NCI-H526 (cell line): ENCODE results near the gene TTC22.

Source experiments
- DNase-seq, 2 experiments: peaks; one replicate each; lab custom pipeline; 2025; lab: John Stamatoyannopoulos, UW

TTC22 gene

GRCh38 chr1:54834007-54834541 lies 33.0 kb upstream of the TTC22 start:
- DNase-seq, result no peak

- DNase-seq, result no peak
Observed at GRCh38 chr1:54833121-54833520, 32.0 kb upstream of the TTC22 start.

- DNase-seq, result no peak
Observed at GRCh38 chr1:54826226-54826816, 25.2 kb upstream of the TTC22 start.

GRCh38 chr1:54825696-54826095 lies 24.6 kb upstream of the TTC22 start:
- DNase-seq, result no peak

GRCh38 chr1:54823670-54824069 lies 22.5 kb upstream of the TTC22 start:
- no peak for DNase-seq

GRCh38 chr1:54819733-54820132 lies 18.6 kb upstream of the TTC22 start:
- DNase-seq, result no peak

GRCh38 chr1:54819195-54819536 lies 18.0 kb upstream of the TTC22 start:
- DNase-seq, result no peak

GRCh38 chr1:54818461-54819194 lies 17.5 kb upstream of the TTC22 start:
- DNase-seq, result no peak

GRCh38 chr1:54816951-54817350 lies 15.8 kb upstream of the TTC22 start:
- DNase-seq, result no peak

GRCh38 chr1:54816130-54816529 lies 15.0 kb upstream of the TTC22 start:
- no peak for DNase-seq

GRCh38 chr1:54815086-54815876 lies 14.2 kb upstream of the TTC22 start:
- DNase-seq, result no peak

GRCh38 chr1:54814571-54814970 lies 13.4 kb upstream of the TTC22 start:
- no peak for DNase-seq

- DNase-seq, result no peak
Observed at GRCh38 chr1:54814126-54814498, 13.0 kb upstream of the TTC22 start.

- DNase-seq, result no peak
Observed at GRCh38 chr1:54813485-54814125, 12.5 kb upstream of the TTC22 start.

GRCh38 chr1:54812801-54813484 lies 11.8 kb upstream of the TTC22 start:
- DNase-seq, result no peak

- no peak for DNase-seq
Observed at GRCh38 chr1:54811739-54812655, 10.9 kb upstream of the TTC22 start.

GRCh38 chr1:54811066-54811465 lies 9.9 kb upstream of the TTC22 start:
- no peak for DNase-seq

- peak; percentile 27 to 81 for DNase-seq
Observed at GRCh38 chr1:54810153-54810942, 9.2 kb upstream of the TTC22 start.

- no peak for DNase-seq
Observed at GRCh38 chr1:54809496-54810074, 8.5 kb upstream of the TTC22 start.
